ENCODE data around the gene DCTN3.

The DCTN3 gene

DNA sequence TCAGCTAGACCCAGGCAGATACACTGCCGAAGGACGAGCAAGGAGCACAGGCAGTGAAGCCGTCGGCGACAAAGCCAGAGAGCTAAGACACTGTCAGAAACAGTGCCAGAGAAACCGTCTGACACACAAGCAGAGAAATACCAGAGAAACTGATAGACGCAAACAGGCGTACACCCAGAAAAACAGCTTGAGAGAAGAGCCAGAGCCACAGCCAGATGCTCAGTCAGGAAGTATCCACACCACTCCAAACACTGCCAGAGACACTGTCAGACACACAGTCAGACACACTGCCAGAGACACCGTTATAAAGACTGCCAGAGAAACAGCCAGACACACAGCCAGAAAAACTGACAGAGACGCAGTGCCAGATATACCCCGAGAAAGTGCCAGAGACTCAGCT, 49.9 kb downstream of the DCTN3 start:
- Histone ChIP-seq H3K36me3 (ENCODE audit: control insufficient read depth, insufficient read depth, low read length) (no peaks in the 10 kb centered on the region), H3K27me3 (replicated peaks; ENCODE audit: control insufficient read depth, insufficient read depth, low read length) (peaks cover 20% of the 10 kb centered on the region), H3K4me3 (replicated peaks; ENCODE audit: low read depth, low read length) (no peak overlapping the region)
- TF ChIP-seq, protein P1, sequence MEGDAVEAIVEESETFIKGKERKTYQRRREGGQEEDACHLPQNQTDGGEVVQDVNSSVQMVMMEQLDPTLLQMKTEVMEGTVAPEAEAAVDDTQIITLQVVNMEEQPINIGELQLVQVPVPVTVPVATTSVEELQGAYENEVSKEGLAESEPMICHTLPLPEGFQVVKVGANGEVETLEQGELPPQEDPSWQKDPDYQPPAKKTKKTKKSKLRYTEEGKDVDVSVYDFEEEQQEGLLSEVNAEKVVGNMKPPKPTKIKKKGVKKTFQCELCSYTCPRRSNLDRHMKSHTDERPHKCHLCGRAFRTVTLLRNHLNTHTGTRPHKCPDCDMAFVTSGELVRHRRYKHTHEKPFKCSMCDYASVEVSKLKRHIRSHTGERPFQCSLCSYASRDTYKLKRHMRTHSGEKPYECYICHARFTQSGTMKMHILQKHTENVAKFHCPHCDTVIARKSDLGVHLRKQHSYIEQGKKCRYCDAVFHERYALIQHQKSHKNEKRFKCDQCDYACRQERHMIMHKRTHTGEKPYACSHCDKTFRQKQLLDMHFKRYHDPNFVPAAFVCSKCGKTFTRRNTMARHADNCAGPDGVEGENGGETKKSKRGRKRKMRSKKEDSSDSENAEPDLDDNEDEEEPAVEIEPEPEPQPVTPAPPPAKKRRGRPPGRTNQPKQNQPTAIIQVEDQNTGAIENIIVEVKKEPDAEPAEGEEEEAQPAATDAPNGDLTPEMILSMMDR (IDR thresholded peaks at IDR 0.05; ENCODE audit: insufficient read depth, low read length, poor library complexity, severe bottlenecking) = no peak
- DNase-seq (ENCODE audit: extremely low read depth, insufficient read length) = no peak

DNA sequence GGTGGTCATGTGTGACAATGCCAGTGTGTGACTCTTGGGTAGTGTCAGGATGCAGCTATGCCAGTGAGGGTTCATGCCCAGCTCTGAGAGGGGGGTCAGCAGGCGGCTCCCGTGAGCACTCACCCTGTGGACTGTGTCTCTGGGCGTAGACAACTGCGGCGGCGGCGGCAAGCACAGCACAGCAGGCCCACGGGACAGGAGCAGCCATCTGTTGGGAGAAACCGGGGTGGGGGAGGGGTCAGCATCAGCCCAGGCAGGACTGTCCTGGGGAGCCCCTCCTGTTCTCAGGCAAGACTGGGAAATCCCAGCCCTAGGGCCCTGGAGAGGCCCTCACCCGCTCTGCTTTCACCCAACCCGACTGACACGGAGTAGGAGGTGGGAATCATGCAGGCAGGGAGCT, 51.5 kb downstream of the DCTN3 start:
- no peak for DNase-seq (ENCODE audit: extremely low read depth, insufficient read length)
- Histone ChIP-seq H3K36me3 (ENCODE audit: control insufficient read depth, insufficient read depth, low read length) (no peaks in the 10 kb centered on the region), H3K27me3 (replicated peaks; ENCODE audit: control insufficient read depth, insufficient read depth, low read length) (peaks cover 19% of the 10 kb centered on the region), H3K4me3 (replicated peaks; ENCODE audit: low read depth, low read length) (no peak overlapping the region)
- TF ChIP-seq, protein P1 (IDR thresholded peaks at IDR 0.05; ENCODE audit: insufficient read depth, low read length, poor library complexity, severe bottlenecking) = no peak

DNA sequence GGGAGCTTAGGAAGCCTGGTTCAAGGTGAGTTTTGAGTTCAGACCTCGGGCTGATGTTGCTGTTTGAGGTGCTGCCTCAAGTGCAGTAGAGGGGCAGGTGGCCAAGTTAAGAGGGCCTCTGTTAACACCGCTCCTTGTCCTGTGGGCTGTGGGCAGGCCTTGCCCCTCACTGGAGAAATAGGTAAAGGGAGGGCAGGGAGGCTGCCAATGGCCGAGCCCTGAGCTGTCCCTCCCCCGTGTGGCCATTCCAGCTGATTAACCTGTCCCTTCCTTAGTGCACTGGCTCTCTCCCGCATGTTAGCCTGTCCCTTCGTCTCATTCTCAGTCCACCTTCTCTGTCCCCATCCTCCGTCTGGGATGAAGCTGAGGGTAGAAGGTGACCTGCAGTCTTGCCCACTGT, 52.2 kb downstream of the DCTN3 start:
- peaks cover 16% of the 10 kb centered on the region for H3K27me3 ChIP-seq (replicated peaks; ENCODE audit: control insufficient read depth, insufficient read depth, low read length)
- H3K36me3 ChIP-seq (ENCODE audit: control insufficient read depth, insufficient read depth, low read length) = no peaks in the 10 kb centered on the region
- no peak overlapping the region for H3K4me3 ChIP-seq (replicated peaks; ENCODE audit: low read depth, low read length)
- DNase-seq (ENCODE audit: extremely low read depth, insufficient read length) = no peak
- TF ChIP-seq, protein P1 (IDR thresholded peaks at IDR 0.05; ENCODE audit: insufficient read depth, low read length, poor library complexity, severe bottlenecking) = no peak

DNA sequence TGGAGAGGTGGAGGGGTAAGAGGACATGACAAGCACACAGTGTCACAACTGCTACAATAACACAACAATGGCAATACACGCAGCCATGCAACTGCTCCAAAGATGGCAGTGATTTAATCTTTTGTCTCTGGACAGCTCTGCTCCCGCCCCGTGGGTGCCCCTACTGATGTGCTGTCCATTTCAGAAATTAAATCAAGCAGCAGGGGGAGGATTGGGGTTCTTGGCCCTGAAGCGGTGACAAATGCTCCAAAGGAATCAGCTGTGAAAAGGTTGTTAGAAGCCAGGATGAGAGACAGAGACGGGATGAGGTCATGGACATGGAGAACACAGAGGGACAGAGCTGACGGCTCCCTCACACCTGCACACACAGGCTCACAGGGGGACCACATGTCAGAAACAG, 53.3 kb downstream of the DCTN3 start:
- DNase-seq (ENCODE audit: extremely low read depth, insufficient read length) = no peak
- Histone ChIP-seq H3K36me3 (ENCODE audit: control insufficient read depth, insufficient read depth, low read length) (no peaks in the 10 kb centered on the region), H3K4me3 (replicated peaks; ENCODE audit: low read depth, low read length) (no peak overlapping the region), H3K27me3 (replicated peaks; ENCODE audit: control insufficient read depth, insufficient read depth, low read length) (peaks cover 15% of the 10 kb centered on the region)
- TF ChIP-seq, protein P1 (IDR thresholded peaks at IDR 0.05; ENCODE audit: insufficient read depth, low read length, poor library complexity, severe bottlenecking) = no peak

DNA sequence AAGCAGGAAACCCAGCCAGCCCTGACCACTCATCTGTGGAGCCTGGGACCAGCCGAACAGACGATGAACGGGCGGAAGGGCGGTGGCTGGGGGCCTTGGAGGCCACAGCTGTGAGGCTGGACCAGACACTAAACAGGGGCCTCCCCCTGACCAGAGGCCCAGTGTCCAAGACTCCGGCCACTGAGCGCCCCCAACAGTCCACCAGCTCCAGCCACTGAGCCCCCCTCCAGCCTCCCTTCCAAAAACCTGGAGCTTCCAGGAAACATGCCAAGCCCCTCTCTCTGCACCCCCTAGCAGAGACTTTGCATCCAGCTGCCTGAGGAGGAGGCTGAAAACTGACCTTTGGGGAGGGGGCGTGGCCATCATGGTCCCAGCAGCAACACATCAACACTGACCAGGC, 54.0 kb downstream of the DCTN3 start:
- TF ChIP-seq, protein P1 (IDR thresholded peaks at IDR 0.05; ENCODE audit: insufficient read depth, low read length, poor library complexity, severe bottlenecking) = no peak
- peaks cover 15% of the 10 kb centered on the region for H3K27me3 ChIP-seq (replicated peaks; ENCODE audit: control insufficient read depth, insufficient read depth, low read length)
- H3K36me3 ChIP-seq (ENCODE audit: control insufficient read depth, insufficient read depth, low read length) = no peaks in the 10 kb centered on the region
- no peak overlapping the region for H3K4me3 ChIP-seq (replicated peaks; ENCODE audit: low read depth, low read length)
- no peak for DNase-seq (ENCODE audit: extremely low read depth, insufficient read length)

DNA sequence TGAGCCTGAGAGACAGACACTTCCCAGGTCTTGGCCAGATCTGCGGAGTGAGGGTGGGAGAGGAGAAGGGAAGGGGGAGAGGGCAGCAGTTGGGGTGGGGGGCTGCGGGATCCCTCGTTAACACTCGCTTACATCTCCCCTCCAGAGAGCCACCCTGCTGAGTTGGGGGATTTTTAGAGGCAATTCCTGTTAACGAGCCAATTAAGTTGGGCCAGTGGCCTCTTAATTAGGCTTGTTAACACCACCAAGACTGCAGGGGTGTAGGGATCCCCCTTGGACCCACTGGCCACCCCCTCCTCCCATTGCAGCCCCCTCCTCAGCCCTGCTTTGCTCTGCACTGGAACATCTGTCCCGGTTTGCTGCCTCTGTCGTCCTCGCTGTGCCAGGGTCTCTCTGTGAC, 54.4 kb downstream of the DCTN3 start:
- H3K27me3 ChIP-seq (replicated peaks; ENCODE audit: control insufficient read depth, insufficient read depth, low read length) = peaks cover 15% of the 10 kb centered on the region
- H3K4me3 ChIP-seq (replicated peaks; ENCODE audit: low read depth, low read length) = no peak overlapping the region
- no peaks in the 10 kb centered on the region for H3K36me3 ChIP-seq (ENCODE audit: control insufficient read depth, insufficient read depth, low read length)
- TF ChIP-seq, protein P1 (IDR thresholded peaks at IDR 0.05; ENCODE audit: insufficient read depth, low read length, poor library complexity, severe bottlenecking) = no peak
- DNase-seq (ENCODE audit: extremely low read depth, insufficient read length) = no peak
